ENCODE data around the gene ZNF358. TPM values are rescaled to one million over a fixed set of nuclear protein-coding genes. Genes with fewer than 3 reads are reported as not detected.

Gene ZNF358
- total and polyA plus RNA-seq, 2 of the 13 experiments (the other 11 are each of a cell fraction or from before 2014, with no cell fraction given): 9.1 to 37.0 TPM

- no peak overlapping the region for H3K9ac ChIP-seq (ENCODE audit: insufficient read depth, low read depth, low read length)
- no peaks in the 10 kb centered on the region for H3K27me3 ChIP-seq (ENCODE audit: control insufficient read depth in 1 of 2, insufficient read depth in 2 of 2, low read length in 2 of 2)
- BruUV-seq (replicated peaks): no TSS peak
- in situ Hi-C loops (cut with HindIII; ENCODE audit: extremely low pct_ligation_motif_present, low pct_unique_long_range_greater_than_20kb): no loop called here
- 82% methylated on average over 16 of the region's 35 CpGs for WGBS (ENCODE audit: low lambda C conversion rate)
- DNase-seq (ENCODE audit: low spot score) (no peak), FAIRE-seq (no peak), ATAC-seq (no peak; the same call in 1 of the 3 replicates)
- no peak for TF ChIP-seq RAD21 (CRISPR knock-in tag; IDR thresholded peaks at IDR 0.05)
- TF ChIP-seq DNMT1 (CRISPR knock-in tag; IDR thresholded peaks at IDR 0.05): 0 out of 2 replicates have a peak, but pooled peaks have one; percentile 32
- no peaks in the 10 kb centered on the region for H3K79me2 ChIP-seq (ENCODE audit: insufficient read depth, low read length)
- H3K36me3 ChIP-seq (replicated peaks in 1 of 2; ENCODE audit: control insufficient read depth in 1 of 2, insufficient read depth in 2 of 2, low read length in 2 of 2): no peaks in the 10 kb centered on the region
- H3K4me3 ChIP-seq (replicated peaks in 1 of 3; ENCODE audit: insufficient read depth in 1 of 3, low read depth in 2 of 3, low read length in 3 of 3): no peak overlapping the region
- no peaks in the 10 kb centered on the region for H3K9me3 ChIP-seq (ENCODE audit: low read length)
- H3K4me1 ChIP-seq (ENCODE audit: insufficient read depth, low read length): peaks cover 16% of the 10 kb centered on the region
- ChIA-PET CTCF (ENCODE audit: low intra/inter-chr PET ratio, low total read pairs) (no interaction called here), POLR2A (no interaction called here)
- H2AFZ ChIP-seq (ENCODE audit: low read length): no peak overlapping the region
- no peaks in the 10 kb centered on the region for H4K20me1 ChIP-seq (ENCODE audit: insufficient read depth, low read length)
- H3K27ac ChIP-seq (ENCODE audit: extremely low read length, insufficient read depth, low read length): no peak overlapping the region
- no peak overlapping the region for H3K4me2 ChIP-seq (ENCODE audit: low read depth, low read length)
- intact Hi-C loops (cut with micrococcal nuclease; ENCODE audit: unreplicated experiment): no loop called here
Measured at GRCh38 chr19:7476777-7477494, 39.0 kb upstream of the ZNF358 start.

GRCh38 chr19:7477758-7478157, 38.1 kb upstream of the ZNF358 start:
- in situ Hi-C loops (cut with HindIII; ENCODE audit: extremely low pct_ligation_motif_present, low pct_unique_long_range_greater_than_20kb) (no loop called here), intact Hi-C loops (cut with micrococcal nuclease; ENCODE audit: unreplicated experiment) (no loop called here)
- Histone ChIP-seq H3K9me3 (ENCODE audit: low read length) (no peaks in the 10 kb centered on the region), H3K79me2 (ENCODE audit: insufficient read depth, low read length) (no peaks in the 10 kb centered on the region), H3K27ac (ENCODE audit: extremely low read length, insufficient read depth, low read length) (no peak overlapping the region), H4K20me1 (ENCODE audit: insufficient read depth, low read length) (no peaks in the 10 kb centered on the region), H3K4me1 (ENCODE audit: insufficient read depth, low read length) (peaks cover 16% of the 10 kb centered on the region), H3K4me3 (replicated peaks in 1 of 3; ENCODE audit: insufficient read depth in 1 of 3, low read depth in 2 of 3, low read length in 3 of 3) (no peak overlapping the region), H3K27me3 (ENCODE audit: control insufficient read depth in 1 of 2, insufficient read depth in 2 of 2, low read length in 2 of 2) (no peaks in the 10 kb centered on the region), H3K9ac (ENCODE audit: insufficient read depth, low read depth, low read length) (no peak overlapping the region), H2AFZ (ENCODE audit: low read length) (no peak overlapping the region), H3K36me3 (replicated peaks in 1 of 2; ENCODE audit: control insufficient read depth in 1 of 2, insufficient read depth in 2 of 2, low read length in 2 of 2) (no peaks in the 10 kb centered on the region), H3K4me2 (ENCODE audit: low read depth, low read length) (no peak overlapping the region)
- WGBS (ENCODE audit: low lambda C conversion rate): 75% methylated on average over 7 of the region's 10 CpGs
- POLR2A ChIA-PET: no interaction called here
- no peak for DNase-seq (ENCODE audit: low spot score)
- ATAC-seq: no peak
- no TSS peak for BruUV-seq (replicated peaks)
- CTCF ChIA-PET (ENCODE audit: low intra/inter-chr PET ratio, low total read pairs): no interaction called here
- no peak for TF ChIP-seq ZNF781 (CRISPR knock-in tag; IDR thresholded peaks at IDR 0.05; ENCODE audit: borderline replicate concordance, not compliant biosample characterization)
- TF ChIP-seq FOXA1 (IDR thresholded peaks at IDR 0.05): no peak
- TF ChIP-seq FOXA1 (CRISPR knock-in tag; IDR thresholded peaks at IDR 0.05): no peak
- TF ChIP-seq ZNF598 (CRISPR knock-in tag; IDR thresholded peaks at IDR 0.05; ENCODE audit: borderline replicate concordance): no peak
- TF ChIP-seq ZNF121 (CRISPR knock-in tag; IDR thresholded peaks at IDR 0.05): peak; percentile 84
- no peak for TF ChIP-seq RAD51 (IDR thresholded peaks at IDR 0.05; ENCODE audit: borderline replicate concordance)
- no peak for FAIRE-seq

Data from HepG2 (cell line).